Suprapubic skin (tissue), 3 donors: ENCODE results near the gene TBL1X.

Experiments
- CTCF ChIP-seq, 2 donors: fragments of 200-600 bp in 1 of 2; fragments of 450-650 bp in 1 of 2; sonication (generic) in 1 of 2; IDR thresholded peaks; one replicate each; pipeline ENCODE4 v1.5.1; 2016 to 2019; ENCODE audit warnings: antibody characterized with exemption in 2 of 2, mild to moderate bottlenecking in 1 of 2, moderate library complexity in 1 of 2
- EP300 ChIP-seq: sonication (generic); formaldehyde crosslinking; IDR thresholded peaks from one replicate; pipeline ENCODE4 v1.6.1; 2017; ENCODE audit warnings: antibody characterized with exemption

GRCh38 chrX:9495496-9495895 is 30.6 kb downstream of the TBL1X start:
- TF ChIP-seq CTCF (IDR thresholded peaks at IDR 0.05) (no peak), EP300 (no peak)
